ENCODE measurements around the gene FZD2. TPM values are rescaled to one million over a fixed set of nuclear protein-coding genes. Genes with fewer than 3 reads are reported as not detected.
A peak's percentile ranks its signal among the peaks of the same experiment; 100 is the strongest.

The FZD2 gene
- total and polyA plus RNA-seq, 2 of the 8 experiments (the other 6 are each of a cell fraction or from before 2014, with no cell fraction given) = 17.6 to 86.7 TPM

- H3K23me2 ChIP-seq (ENCODE audit: low read depth, low read length) = no peaks in the 10 kb centered on the region
- TF ChIP-seq SIX5 (IDR thresholded peaks at IDR 0.05; ENCODE audit: low read depth, low read length) (no peak), RNF2 (IDR thresholded peaks at IDR 0.05; ENCODE audit: borderline replicate concordance, low read depth, low read length, missing control alignments, poor library complexity, severe bottlenecking) (no peak), EZH2 (IDR thresholded peaks at IDR 0.05; ENCODE audit: low read depth, low read length, severe bottlenecking) (no peak)
- TF ChIP-seq, protein P1, sequence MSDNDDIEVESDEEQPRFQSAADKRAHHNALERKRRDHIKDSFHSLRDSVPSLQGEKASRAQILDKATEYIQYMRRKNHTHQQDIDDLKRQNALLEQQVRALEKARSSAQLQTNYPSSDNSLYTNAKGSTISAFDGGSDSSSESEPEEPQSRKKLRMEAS (IDR thresholded peaks at IDR 0.05) = no peak
- H3K36me3 ChIP-seq (ENCODE audit: control insufficient read depth in 2 of 4, insufficient read depth in 4 of 4, low read length in 3 of 4) = no peaks in the 10 kb centered on the region
- no peak overlapping the region for H2BK120ac ChIP-seq (replicated peaks; ENCODE audit: low read depth, low read length)
- H2BK12ac ChIP-seq (ENCODE audit: low read depth, low read length) = no peak overlapping the region
- no peak overlapping the region for H3K14ac ChIP-seq (ENCODE audit: insufficient read length)
- FAIRE-seq = no peak
- H3K18ac ChIP-seq (ENCODE audit: extremely low read depth, low read length) = no peak overlapping the region
- no peak overlapping the region for H3K23ac ChIP-seq (ENCODE audit: insufficient read length)
- H4K8ac ChIP-seq (ENCODE audit: extremely low read depth, insufficient read depth, low read length) = no peak overlapping the region; the same call in 1 of the 2 replicates
- ChIA-PET POLR2A (ENCODE audit: partially characterized antibody) (interaction anchor here (1.3 kb wide), 1 partner anchor 45 kb away, joined by 3 read pairs; no protein-coding TSS in a partner anchor), CTCF (ENCODE audit: partially characterized antibody) (interaction anchor here (0.9 to 6.9 kb wide), 8 partner anchors 11 to 227 kb away, joined by 3 to 50 read pairs (median 4); no protein-coding TSS in a partner anchor)
- H3K4me1 ChIP-seq (replicated peaks in 1 of 4; ENCODE audit: control insufficient read depth in 3 of 4, insufficient read depth in 4 of 4, low read length in 3 of 4) = no peaks in the 10 kb centered on the region; a peak in 2 of 7 replicates
- H2AFZ ChIP-seq (ENCODE audit: low read length) = no peak overlapping the region
- H3K9ac ChIP-seq (replicated peaks in 1 of 4; ENCODE audit: extremely low read depth in 1 of 4, low read depth in 3 of 4, low read length in 3 of 4) = no peak overlapping the region
- H4K20me1 ChIP-seq (replicated peaks in 1 of 2; ENCODE audit: control insufficient read depth in 1 of 2, insufficient read depth in 2 of 2, low read length in 2 of 2) = no peaks in the 10 kb centered on the region
- no peaks in the 10 kb centered on the region for H3K27me3 ChIP-seq (replicated peaks in 1 of 4; ENCODE audit: control insufficient read depth in 3 of 4, extremely low read depth in 1 of 4, insufficient read depth in 3 of 4, low read length in 3 of 4)
- no peak overlapping the region for H4K91ac ChIP-seq (replicated peaks; ENCODE audit: insufficient read length, low read length)
- 80% methylated on average over 13 of the region's 13 CpGs; no CpG with 5 or more reads in 1 of the 2 experiments for WGBS, 2 experiments (ENCODE audit: extremely low coverage in 1 of 2, insufficient coverage in 1 of 2, insufficient read length in 1 of 2, insufficient replicate concordance in 2 of 2, low coverage in 1 of 2, low lambda C conversion rate in 2 of 2, missing lambda C conversion rate in 1 of 2)
- no peak overlapping the region for H3K27ac ChIP-seq (ENCODE audit: low read depth, low read length)
- no peak overlapping the region for H4K5ac ChIP-seq (ENCODE audit: insufficient read length, low read depth, low read length)
- no peak overlapping the region for H2BK5ac ChIP-seq (ENCODE audit: low read depth, low read length)
- H3K4me2 ChIP-seq (ENCODE audit: insufficient read depth in 1 of 2, low read depth in 2 of 2, low read length in 2 of 2) = no peak overlapping the region
- no peaks in the 10 kb centered on the region for H3K79me2 ChIP-seq (ENCODE audit: control insufficient read depth in 1 of 2, insufficient read depth in 2 of 2, low read length in 2 of 2)
- H3K79me1 ChIP-seq (ENCODE audit: low read depth, low read length) = no peaks in the 10 kb centered on the region
- H2AK5ac ChIP-seq (ENCODE audit: low read depth, low read length) = 0 out of 2 replicates have a peak overlapping the region, but pooled peaks have one; percentile 75
- no peaks in the 10 kb centered on the region for H3K9me3 ChIP-seq (ENCODE audit: insufficient read depth in 2 of 2, low read depth in 1 of 2, low read length in 1 of 2)
- no peak overlapping the region for H2BK20ac ChIP-seq (ENCODE audit: low read length)
- no peak overlapping the region for H2BK15ac ChIP-seq (ENCODE audit: low read length)
- no peak overlapping the region for H3K56ac ChIP-seq (replicated peaks; ENCODE audit: insufficient read length, low read depth, low read length)
- no peak overlapping the region for H3K4ac ChIP-seq (replicated peaks; ENCODE audit: insufficient read length, low read depth, low read length)
- DNase-seq (ENCODE audit: low read depth in 1 of 2, low spot score in 2 of 2) = no peak
- no peak overlapping the region for H3K4me3 ChIP-seq (ENCODE audit: extremely low read depth in 1 of 4, insufficient read depth in 2 of 4, low read depth in 3 of 4, low read length in 4 of 4)
These were observed 27.2 kb downstream of the FZD2 start for GRCh38 chr17:44584443-44584842.

All from H1 (cell line).